Left lobe of liver (tissue), 2 donors: ENCODE data around the gene UTS2R. TPM values are rescaled to one million over a fixed set of nuclear protein-coding genes. Genes with fewer than 3 reads are reported as not detected.
"Not testable (repeated sequence)": the region's sequence is repeated elsewhere in the genome, so short reads cannot be mapped to it uniquely, and the experiment has no call there.

ENCODE experiments used
- ATAC-seq: fragments of 200-7000 bp; cut with Tn5 transposase; one replicate; pipeline ENCODE4 v1.9.1; 2020; ENCODE audit warnings: mild to moderate bottlenecking, moderate library complexity
- DNase-seq: peaks from one replicate; pipeline ENCODE4 v3.0.0-alpha.2; 2020; ENCODE audit warnings: low spot score
- total RNA-seq: library from RNA; stranded (reverse); gene quantifications from one replicate; pipeline ENCODE4 v1.2.1, GENCODE V29; 2021
- donor health status: DM: no; HTN: no; CAD: no; lungs with moderate emphysema.
- donor health status: DM: no; HTN: yes; CAD: no.

The UTS2R gene
- total RNA-seq, 1 donor from 2014 or later: not detected

DNA sequence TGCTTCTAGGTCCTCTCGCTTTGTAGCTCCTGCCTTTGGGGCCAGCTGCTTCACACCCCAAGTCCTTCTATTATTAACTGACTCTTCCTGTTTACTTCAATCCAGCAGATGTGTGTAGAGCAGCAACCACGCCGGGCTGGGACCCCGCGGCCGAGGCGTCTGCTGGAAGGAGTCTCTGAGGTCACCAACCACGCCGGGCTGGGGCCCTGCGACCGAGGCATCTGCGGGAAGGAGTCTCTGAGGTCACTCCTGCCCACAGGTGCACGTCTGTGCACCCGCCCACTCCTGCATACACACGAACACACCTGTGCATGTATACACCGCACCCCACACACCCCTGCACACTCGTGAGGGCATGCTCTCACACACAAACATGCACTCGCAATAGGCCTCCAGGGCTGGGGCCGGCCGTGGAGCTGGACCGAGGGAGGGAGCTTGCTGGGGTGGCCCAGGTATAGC lies 20.3 kb upstream of the UTS2R start:
- DNase-seq (no peak), ATAC-seq (peak; percentile 3)

DNA sequence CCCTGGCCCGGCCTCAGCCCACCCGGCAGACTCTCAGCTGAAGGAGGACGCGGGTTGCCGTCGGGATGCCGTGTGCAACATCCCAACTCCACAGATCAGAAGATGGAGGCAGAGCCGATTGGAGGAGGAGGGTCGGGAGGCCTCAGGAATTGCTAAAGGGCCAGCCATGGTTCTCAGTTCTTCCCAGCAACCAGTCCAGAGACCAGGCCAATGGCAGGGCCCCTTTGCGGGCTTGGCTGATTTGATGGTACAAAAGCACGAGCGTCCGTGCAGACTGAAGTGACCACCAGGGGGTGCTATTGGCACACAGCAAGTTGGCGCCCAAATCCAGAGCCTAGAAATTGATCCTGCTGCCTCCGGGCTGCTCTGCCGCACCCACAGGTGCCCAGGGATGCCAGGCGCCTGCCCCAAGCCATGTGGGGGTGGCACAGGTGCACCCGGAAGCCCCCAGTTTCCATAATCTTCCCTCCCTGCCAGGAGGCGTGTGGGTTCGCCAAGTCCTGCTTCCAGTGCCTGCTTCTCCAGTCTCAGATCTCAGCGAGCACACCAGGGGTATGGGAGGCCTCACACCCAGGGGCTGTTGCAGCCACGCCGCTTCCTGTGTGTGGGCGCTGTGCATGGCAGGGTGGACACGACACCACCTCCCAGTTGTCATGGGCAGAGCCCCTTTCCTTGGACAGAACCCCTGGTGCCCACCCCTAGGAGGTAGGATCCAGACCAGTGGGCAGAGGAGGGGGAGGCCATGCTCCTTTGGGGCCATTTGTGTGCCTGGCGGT lies 19.7 kb upstream of the UTS2R start:
- DNase-seq (peak; percentile 85), ATAC-seq (peak; percentile 94)

DNA sequence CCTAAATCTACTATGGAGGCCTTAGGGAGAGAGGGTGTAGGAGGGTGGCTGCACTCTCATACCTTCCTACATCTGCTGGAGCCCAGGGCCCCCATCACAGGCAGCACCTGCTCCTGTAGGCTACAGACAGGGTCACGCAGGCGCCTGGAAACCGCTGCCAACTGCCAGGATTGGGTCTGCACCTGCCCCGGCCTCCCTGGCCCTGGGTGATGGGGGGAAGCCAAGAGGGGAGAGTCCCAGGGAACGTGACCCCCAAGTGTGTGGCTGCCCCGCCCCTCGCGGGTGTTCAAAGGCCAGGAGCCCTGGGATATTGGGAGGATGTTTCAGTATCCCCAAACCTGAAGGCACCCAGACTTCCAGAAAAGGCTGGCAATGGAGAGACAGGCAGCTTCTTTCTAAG lies 18.1 kb upstream of the UTS2R start:
- no peak for DNase-seq
- no peak for ATAC-seq

DNA sequence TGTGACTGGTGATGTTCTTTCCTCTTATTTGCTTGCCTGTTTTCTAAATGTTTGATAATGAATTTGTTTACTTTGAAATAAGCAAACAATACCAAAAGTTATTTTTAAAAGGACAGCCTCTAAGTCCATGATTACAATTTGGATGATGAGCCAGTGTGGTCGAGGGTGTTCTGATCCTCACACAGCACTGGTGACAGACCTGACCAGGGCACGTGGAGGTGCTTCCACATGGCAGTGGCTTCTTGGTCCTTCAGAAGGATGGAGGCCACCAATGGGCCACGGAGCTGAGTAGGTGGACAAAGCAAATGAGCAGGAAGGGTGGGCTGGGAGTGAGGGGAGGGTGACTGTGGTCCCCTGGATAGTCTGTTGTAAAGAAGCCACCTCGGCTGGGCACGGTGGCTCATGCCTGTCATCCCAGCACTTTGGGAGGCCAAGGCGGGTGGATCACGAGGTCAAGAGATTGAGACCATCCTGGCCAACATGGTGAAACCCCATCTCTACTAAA lies 16.7 kb upstream of the UTS2R start:
- ATAC-seq: no peak
- DNase-seq: no peak

DNA sequence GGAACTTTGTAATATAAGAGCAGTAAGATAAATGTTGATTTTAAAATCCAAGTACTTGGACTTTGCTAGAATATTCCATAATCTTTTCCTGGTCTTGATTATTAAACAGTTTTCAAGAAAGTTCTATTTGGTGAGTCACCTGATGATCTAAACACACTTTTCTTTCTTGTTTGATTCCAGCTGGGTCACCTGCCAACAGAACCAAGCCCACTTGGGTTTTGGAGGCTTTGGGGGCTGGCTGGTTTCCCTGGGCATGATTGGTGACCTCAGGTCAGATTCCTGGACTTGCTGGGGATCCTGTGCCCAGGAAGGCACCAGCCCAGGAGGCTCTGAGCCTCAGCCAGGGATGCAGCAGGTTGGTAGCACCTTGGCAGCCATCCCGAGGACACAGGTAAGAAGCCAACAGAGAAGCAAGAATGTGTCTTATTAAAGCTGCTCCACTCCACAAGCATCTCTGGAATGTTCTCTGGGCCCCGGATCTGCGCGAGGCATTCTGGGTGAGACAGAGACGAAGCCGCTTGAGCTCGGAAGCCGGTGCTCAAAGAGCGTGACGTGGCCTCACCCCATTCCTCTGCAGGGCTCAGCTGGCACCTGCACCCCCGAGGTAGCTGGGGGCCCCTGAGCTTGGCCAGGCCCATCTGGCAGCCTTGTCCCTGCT lies 15.7 kb upstream of the UTS2R start:
- DNase-seq (no peak), ATAC-seq (peak; percentile 55)

DNA sequence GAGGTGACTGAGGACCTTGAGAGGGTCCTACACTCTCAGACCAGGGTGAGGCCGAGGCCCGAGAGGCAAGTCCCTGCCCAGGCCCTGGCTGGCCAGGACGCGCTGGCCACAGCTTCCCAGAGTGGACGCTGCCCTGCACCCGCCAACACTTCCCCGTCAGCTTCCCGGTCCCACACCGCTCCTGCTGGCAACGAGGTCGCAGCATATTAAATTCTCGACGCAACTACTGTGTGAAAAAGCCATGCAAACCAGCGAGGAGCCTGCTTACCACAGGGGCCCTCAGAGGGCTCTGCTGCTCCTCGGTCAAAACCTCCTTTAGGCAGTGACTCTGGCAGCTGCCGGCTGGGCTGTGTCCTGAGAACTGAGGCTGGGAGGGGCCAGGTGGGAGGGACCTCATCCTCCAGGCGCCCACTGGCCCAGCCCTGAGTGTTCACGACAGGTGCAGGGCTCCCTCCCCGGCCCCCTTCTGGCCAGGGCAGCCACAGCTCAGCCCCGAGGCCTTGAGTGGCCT lies 14.7 kb upstream of the UTS2R start:
- ATAC-seq (no peak), DNase-seq (no peak)

DNA sequence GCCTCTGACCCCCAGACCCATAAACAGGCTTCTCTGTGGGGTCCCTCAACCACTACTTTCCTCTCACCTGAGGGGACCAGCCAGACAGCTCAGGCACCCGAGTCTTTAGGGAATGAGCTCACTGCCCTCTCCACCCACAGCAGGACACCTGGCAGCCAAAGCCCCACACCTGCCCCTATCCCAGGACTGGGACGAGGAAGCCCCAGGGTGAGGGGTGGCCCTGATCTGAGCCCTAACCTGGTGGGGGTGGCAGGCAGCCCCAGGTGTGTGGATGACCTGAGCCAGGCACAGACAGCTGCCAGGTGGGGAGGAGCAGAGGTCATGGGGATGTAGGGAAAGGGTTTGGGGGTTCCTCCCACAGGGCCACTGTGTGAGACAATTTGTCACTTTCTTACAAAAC lies 14.2 kb upstream of the UTS2R start:
- DNase-seq (no peak), ATAC-seq (no peak)

DNA sequence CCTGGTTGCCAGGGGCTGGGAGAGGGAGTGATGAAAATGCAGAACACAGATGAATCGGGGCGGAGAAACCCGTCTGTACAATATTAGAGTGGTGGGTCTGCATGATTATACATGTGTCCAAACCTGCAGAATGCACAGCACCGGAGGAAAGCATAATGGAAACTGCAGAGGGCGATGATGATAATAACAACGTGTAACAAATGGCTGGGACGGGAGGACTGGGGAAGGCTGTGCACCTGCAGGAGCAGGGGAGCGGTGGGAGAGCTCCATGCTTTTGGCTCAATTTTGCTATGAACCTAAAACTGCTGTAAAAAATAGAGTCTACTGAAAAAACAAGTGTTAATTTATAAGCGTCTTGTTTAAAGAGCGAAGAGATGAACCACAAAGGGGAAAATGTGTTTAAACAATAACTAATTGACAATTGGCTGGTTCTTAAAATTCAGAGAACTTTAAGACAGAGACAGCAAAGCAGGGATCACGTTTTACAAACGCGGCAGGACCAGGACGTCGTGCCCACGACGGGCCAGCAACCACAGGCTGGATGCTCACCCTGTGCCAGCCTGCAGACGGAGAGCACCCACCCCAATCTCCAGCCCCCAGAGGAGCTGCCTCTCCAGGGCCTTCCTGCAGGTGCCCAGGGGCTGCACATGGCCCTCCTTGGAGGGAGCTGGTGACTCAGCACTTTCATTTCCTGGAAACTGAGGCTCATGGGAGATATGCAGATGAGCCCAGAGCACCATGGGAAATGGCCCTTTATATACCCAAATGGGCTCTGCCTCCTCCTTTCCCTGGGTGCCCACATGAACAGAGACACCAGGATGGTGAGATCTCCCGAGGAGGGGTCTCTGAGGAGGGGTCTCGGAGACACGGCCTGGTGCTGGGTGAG lies 12.9 kb upstream of the UTS2R start, which contains the start of gene TEX19:
Gene TEX19, plus strand, starts transcription at position 783 of the 886 bp plus-strand sequence. CDS start 2,904 bp downstream, outside the sequence.
- ATAC-seq (no peak), DNase-seq (no peak)

DNA sequence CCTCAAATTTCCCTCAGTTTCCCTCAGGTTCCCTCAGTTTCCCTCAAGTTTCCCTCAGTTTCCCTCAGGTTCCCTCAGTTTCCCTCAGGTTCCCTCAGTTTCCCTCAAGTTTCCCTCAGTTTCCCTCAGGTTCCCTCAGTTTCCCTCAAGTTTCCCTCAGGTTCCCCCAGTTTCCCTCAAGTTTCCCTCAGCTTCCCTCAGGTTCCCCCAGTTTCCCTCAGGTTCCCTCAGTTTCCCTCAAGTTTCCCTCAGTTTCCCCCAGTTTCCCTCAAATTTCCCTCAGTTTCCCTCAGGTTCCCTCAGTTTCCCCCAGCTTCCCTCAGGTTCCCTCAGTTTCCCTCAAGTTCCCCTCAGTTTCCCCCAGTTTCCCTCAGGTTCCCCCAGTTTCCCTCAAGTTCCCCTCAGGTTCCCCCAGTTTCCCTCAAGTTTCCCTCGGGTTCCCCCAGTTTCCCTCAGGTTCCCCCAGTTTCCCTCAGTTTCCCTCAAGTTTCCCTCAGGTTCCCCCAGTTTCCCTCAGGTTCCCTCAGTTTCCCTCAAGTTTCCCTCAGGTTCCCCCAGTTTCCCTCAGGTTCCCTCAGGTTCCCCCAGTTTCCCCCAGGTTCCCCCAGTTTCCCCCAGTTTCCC lies 12.0 kb upstream of the UTS2R start:
- DNase-seq, ATAC-seq: not testable (repeated sequence)

DNA sequence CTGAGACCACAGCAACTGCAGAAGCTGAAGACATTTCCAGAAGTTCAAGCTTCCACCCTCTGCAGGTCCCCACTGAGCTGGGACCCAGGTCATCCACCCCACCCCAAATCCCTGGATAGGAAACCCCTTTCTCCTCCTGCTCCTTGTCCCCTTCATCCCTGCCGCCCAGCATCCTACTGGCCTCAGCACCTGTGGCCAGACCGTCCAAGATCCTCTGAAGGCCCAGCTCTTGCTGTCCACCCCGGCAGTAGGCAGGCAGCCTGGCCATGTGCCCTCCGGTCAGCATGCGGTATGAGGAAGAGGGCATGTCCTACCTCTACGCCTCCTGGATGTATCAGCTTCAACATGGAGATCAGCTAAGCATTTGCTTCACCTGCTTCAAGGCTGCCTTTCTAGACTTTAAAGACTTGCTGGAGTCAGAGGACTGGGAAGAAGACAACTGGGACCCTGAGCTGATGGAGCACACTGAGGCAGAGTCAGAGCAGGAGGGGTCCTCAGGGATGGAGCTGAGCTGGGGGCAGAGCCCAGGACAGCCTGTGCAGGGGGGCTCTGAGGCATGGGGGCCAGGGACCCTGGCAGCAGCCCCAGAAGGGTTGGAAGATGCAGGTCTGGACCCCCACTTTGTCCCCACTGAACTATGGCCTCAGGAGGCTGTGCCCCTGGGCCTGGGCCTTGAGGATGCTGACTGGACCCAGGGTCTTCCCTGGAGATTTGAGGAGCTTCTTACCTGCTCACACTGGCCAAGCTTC lies 9.5 kb upstream of the UTS2R start:
- ATAC-seq (no peak), DNase-seq (no peak)

DNA sequence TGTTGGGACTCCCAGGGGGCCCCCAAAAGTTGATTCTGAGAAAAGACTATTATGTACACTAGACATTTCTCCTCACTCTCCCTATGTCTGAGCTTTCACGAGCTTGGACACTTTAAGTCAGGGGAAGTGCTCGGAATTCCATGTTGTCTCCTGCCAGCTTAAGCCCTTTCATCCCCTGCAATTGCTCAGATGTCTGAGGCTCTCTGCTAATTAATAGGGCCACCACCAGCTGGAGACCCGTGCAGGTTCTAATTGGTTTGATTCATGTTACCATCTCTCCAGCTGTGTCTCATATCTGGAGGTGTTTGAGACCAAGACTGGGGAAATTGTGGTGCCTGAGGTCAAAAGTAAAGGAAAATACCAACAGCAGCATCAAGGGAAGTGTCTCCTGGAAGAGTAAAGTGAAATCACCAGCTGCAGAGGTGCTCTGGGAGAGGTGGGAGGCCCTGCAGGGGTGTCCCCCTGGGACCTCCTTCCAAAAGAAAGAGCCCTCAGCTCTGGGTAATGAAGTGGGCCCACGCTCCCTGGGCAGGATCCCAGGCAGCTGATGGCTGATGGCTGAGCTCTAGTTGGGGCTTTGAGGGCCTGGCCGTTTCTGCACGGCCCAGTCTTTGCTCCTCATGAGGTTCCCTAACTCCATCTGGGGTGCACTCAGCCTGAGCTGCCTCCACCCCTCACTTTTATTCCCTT lies 5.8 kb upstream of the UTS2R start:
- no peak for DNase-seq
- no peak for ATAC-seq

DNA sequence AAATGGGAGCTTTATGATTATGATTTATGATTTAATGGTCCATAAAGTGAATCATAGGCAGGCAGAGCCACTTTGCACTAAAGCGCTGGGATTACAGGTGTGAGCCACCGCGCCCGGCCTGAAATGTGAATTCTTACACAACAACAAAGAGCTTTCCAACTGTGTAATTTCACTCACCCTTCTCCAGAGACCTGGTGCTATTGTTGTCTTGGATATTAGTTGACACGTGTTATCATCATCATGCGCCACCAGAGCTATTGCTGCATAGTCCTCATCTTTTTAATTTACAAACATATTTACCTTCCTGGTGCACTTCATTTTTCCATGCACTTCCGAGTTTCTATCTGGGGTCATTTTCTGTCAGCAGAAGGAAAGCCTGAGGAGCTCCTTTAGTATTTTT lies 4.8 kb upstream of the UTS2R start:
- ATAC-seq: no peak
- DNase-seq: no peak

DNA sequence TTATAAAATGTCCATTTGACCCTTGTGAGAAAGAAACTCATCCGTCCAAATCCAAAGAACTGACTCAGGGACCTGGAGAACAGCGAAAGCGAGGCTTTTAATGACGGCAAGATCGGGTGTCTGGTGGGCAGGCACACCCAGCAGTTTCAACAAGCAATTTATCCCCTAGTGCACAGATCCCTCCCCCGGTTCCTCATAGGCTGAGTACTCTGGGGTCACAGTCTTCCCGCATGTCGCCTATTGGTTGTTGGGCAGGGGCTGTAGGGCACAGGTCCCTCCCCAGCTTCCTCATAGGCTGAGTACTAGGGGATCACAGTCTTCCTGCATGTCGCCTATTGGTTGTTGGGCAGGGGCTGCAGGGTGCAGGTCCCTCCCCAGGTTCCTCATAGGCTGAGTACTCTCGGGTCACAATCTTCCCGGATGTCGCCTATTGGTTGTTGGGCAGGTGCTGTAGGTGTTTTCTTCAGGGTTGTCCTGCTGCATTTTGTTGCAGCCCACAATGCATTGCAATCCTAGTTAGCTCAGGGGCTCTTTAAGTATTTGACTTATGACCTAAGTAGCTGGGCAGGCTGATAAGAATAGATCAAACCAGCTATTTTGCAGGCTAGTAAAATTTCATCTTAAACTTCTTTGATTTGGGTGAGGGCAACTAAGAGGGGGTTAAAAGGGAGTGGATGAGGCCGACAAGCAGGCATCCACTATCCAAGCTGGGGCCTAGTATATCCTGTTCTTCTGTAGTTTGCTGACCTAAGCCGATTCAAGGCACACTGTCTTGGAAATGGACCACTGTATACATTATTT lies 3.6 kb upstream of the UTS2R start:
- DNase-seq (no peak), ATAC-seq (no peak)

DNA sequence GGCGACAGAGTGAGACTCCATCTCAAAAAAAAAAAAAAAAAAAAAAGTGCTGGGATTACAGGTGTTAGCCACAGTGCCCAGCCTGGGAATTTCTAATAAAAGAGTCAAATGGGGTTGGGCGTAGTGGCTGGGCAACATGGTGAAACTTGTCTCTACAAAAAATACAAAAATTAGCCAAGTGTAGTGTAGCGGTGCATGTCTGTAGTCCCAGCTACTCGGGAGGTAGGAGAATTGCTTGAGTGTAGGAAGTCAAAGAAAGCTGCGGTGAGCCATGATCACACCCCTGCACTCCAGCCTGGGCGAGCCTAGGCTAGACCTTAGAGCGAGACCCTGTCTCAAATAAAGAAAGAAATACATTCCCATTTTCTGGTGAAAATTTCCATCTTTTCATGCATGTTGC lies 2.4 kb upstream of the UTS2R start:
- ATAC-seq: no peak
- no peak for DNase-seq

DNA sequence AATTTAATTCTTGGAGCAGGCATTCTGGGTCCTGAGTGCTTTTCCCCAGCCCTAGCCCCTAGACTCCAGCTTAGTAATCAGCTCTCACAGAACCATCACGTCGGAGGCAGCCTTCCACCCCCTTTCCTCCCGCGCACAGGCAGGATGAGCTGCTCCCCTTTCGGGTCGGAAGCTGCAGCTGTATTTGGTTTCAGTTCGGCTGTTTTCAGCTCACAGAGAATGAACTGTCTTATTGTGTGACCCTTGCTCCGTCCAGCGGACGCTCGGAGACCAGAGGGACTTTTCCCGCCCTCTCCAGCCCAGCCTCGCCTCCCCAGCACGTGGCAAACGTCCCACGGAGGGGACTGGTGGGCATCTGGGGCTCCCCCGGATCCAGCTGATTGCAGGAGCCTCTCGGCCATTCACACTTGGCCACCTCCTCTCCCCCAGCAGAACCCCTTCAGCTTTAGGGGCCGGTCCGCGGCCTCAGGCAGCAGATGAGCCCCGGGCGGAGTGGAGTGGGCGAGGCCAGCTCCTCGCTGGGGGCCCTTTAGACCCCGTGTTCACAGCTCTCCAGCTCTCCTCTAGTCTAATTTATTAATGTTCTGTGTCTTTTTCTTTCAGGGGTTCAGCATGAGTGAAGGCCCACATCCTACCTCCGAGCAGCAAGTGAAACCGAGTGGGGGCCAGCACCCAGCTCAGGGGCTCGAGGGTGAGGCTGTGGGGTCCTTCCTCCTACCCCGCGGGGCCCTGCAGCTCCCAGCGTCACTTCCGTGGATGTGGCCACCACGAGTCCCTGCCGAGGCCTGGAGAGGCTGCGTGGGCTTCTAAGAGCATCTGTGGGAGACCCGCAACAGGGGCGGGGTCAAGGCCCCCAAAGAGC lies 863 bp upstream of the UTS2R start:
- ATAC-seq (peak; percentile 82), DNase-seq (no peak)

DNA sequence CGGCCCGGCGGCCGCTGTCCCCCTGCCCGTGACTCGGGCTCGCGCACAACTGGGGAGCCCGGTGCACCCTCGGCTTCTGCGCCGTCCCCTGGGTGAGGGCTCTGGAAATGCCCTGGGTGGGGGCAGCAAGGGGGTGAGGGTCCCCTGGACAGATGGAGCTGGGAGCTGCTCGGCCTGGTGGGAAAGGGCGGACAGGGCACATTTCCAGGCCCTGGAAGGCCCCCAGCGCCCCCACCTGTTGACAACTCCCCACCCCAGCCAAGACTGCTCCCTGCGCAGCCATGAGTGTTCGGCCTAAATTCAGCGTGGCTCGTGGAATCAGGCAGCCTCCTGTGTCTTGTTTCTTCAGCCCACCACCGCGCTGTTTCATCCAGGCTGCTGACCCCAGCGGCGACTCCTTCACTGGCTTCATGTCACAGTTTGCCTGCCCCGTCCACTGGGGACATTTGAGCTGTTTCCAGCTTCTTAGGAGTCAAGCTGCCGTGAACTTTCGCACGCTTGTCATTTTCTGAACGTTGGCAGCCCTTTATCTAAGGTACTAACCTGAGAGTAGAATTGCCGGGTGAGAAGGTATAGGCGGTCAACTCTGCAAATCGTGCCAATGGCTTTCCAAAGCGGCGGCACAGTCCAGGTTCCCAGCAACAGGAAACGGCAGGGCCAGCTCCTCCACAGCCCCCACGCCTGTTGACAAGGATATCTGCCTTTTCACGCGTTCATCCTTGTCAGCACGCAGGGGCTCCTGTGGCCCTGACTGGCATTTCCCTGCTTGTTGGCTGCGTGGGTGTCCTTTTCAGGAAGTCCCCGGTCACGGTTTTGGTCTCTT lies 895 bp downstream of the UTS2R start:
- ATAC-seq (no peak), DNase-seq (no peak)

DNA sequence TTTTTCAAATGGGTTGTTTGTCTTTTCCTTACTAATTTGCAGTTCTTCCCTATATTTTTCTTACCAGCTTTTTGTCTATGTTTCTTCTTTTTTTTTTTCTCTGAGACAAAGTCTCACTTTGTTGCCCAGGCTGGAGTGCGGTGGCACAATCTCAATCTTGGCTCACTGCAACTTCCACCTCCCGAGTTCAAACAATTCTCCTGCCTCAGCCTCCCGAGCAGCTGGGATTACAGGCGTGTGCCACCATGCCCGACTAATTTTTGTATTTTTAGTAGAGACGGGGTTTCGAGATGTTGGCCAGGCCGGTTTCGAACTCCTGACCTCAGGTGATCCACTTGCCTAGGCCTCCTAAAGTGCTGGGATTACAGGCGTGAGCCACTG lies 1.5 kb downstream of the UTS2R start:
- ATAC-seq, DNase-seq: not testable (repeated sequence)
